ENCODE data around the gene TRPM3. TPM values are rescaled to one million over a fixed set of nuclear protein-coding genes. Genes with fewer than 3 reads are reported as not detected.

Gene TRPM3
- total RNA-seq, 4 donors from 2014 or later, result 2.4 to 11.1 (median 5.6) TPM

DNA sequence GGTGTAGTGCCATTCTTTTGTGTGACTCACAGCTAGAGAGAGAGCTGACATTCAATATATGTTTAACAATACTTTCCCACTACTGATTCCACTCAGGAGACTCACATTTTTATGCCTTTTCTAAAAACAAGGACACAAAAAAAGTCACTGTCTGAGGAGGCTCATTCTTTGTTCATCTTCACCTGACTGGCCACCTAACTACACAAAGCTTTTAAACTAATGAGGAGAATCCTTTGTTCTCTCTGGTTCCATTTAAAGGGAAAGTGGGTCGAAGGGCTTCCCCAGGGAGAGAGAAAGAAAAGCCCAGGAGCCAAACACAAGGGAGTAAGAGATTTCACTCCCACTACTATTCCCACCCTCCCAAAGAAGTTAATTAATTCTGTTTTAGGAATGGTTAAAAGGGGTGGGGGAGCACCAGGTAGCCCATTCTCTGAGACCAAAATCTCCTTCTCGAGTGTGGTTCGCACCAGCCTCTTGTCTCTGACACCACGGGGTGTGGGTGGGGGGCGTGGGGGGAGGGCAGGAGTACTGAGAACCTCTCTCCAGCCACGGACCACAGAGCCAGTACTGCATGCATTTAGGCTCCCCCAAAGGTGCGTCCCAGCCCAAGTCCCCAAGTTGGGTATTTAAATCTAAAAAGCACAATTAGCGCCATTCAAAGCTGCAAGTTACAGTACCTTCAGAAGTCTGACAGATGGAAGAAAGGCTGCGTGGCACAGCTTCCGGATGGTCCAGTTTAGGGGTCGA lies 747 bp downstream of the TRPM3 start:
- H3K27me3 ChIP-seq, result peaks cover 6% of the 10 kb centered on the region
- 15 to 21% methylated on average over 10 to 11 of the region's 11 CpGs for WGBS, 2 donors
- DNase-seq, result no peak
- TF ChIP-seq, protein P1, sequence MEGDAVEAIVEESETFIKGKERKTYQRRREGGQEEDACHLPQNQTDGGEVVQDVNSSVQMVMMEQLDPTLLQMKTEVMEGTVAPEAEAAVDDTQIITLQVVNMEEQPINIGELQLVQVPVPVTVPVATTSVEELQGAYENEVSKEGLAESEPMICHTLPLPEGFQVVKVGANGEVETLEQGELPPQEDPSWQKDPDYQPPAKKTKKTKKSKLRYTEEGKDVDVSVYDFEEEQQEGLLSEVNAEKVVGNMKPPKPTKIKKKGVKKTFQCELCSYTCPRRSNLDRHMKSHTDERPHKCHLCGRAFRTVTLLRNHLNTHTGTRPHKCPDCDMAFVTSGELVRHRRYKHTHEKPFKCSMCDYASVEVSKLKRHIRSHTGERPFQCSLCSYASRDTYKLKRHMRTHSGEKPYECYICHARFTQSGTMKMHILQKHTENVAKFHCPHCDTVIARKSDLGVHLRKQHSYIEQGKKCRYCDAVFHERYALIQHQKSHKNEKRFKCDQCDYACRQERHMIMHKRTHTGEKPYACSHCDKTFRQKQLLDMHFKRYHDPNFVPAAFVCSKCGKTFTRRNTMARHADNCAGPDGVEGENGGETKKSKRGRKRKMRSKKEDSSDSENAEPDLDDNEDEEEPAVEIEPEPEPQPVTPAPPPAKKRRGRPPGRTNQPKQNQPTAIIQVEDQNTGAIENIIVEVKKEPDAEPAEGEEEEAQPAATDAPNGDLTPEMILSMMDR (IDR thresholded peaks at IDR 0.05), result no peak
- no peak for TF ChIP-seq POLR2A (IDR thresholded peaks at IDR 0.05)
- H3K27ac ChIP-seq, result no peak overlapping the region
- no peaks in the 10 kb centered on the region for H3K9me3 ChIP-seq
- H3K4me1 ChIP-seq, result no peaks in the 10 kb centered on the region
- no peaks in the 10 kb centered on the region for H3K36me3 ChIP-seq
- no peak overlapping the region for H3K4me3 ChIP-seq (replicated peaks in 1 of 3)
- intact Hi-C loops (cut with DNase I), result no loop called here

DNA sequence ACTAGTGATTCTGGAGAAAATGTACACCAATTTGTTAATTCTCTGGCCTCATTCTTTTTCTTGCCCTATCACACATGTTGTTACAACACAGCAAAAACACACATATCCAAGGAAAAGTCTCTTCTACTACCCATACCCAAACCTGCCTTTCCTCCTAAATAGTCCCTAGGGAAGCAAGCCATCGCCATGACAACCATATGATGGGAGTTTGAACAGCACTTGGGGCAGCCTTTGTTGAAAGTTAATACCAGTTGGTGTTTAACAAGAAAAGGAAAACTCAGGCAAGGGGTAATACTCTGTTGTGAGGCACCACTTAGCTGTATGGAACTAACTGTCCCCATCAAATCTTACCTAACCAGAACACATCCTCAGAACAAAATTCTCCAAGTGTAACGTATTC lies 1.7 kb downstream of the TRPM3 start:
- H3K36me3 ChIP-seq, result no peaks in the 10 kb centered on the region
- no peaks in the 10 kb centered on the region for H3K9me3 ChIP-seq
- H3K27ac ChIP-seq, result no peak overlapping the region
- peaks cover 6% of the 10 kb centered on the region for H3K27me3 ChIP-seq
- 85 to 90% methylated on average over 2 of the region's 2 CpGs for WGBS, 2 donors
- H3K4me3 ChIP-seq (replicated peaks in 1 of 3), result no peak overlapping the region
- no peak for TF ChIP-seq POLR2A (IDR thresholded peaks at IDR 0.05)
- TF ChIP-seq, protein P1 (IDR thresholded peaks at IDR 0.05), result no peak
- H3K4me1 ChIP-seq, result no peaks in the 10 kb centered on the region
- no peak for DNase-seq
- intact Hi-C loops (cut with DNase I), result no loop called here

DNA sequence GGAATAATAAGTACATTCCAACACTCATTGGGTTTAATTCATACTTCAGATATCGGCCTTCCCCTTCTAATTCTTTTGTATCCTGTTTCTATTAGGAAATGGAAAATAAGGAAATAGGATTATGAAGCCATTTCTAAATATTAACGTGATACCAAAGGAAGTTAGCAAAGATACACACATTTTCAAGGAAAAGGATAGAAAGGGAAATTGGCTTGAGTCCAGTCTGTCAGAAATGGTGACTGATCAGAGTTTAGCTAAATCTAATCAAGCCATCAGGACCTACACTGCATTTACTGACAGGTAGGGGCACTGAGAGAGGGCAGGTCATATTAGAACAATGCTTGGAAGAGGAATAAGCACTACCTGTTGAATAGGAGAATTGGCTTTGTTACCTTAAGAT lies 3.1 kb downstream of the TRPM3 start:
- TF ChIP-seq, protein P1 (IDR thresholded peaks at IDR 0.05), result no peak
- no peak for TF ChIP-seq POLR2A (IDR thresholded peaks at IDR 0.05)
- peaks cover 6% of the 10 kb centered on the region for H3K27me3 ChIP-seq
- no peak for DNase-seq
- 67 to 73% methylated on average over 2 of the region's 2 CpGs for whole genome bisulfite sequencing, 2 donors
- no peaks in the 10 kb centered on the region for H3K36me3 ChIP-seq
- H3K9me3 ChIP-seq, result no peaks in the 10 kb centered on the region
- no peaks in the 10 kb centered on the region for H3K4me1 ChIP-seq
- H3K4me3 ChIP-seq (replicated peaks in 1 of 3), result no peak overlapping the region
- H3K27ac ChIP-seq, result no peak overlapping the region
- intact Hi-C loops (cut with DNase I), result no loop called here

DNA sequence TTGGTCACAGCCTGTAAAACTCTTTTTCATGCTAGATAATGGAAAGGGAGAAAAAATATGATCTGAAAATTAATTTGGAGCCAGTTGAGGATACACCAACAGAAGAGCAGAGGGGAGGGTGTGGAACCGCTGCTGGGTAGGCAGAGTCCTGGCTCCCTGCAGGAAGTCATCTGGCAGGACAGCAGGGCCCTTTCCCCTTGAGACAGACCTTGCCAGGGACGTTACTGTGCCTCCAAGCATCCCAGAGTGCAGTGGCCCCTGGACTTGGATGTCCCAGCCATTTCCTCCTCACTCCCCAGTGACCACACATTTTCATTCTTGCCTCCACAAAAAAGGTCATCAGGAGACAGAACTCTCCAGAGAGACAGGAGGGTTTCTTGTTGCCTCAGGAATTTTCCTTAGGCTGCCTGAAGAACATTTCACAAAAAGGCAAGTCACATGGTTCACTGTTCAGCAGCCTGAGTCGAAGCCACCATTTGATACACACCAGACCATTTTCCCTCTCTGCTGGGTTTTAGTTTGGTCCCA lies 5.9 kb downstream of the TRPM3 start:
- H3K4me3 ChIP-seq (replicated peaks in 1 of 3), result no peak overlapping the region
- no peaks in the 10 kb centered on the region for H3K4me1 ChIP-seq
- intact Hi-C loops (cut with DNase I), result no loop called here
- WGBS, 2 donors, result 56 to 62% methylated on average over 3 of the region's 3 CpGs
- H3K36me3 ChIP-seq, result no peaks in the 10 kb centered on the region
- no peak overlapping the region for H3K27ac ChIP-seq
- no peaks in the 10 kb centered on the region for H3K9me3 ChIP-seq
- TF ChIP-seq POLR2A (IDR thresholded peaks at IDR 0.05), result no peak
- TF ChIP-seq, protein P1 (IDR thresholded peaks at IDR 0.05), result no peak
- DNase-seq, result no peak
- no peaks in the 10 kb centered on the region for H3K27me3 ChIP-seq

DNA sequence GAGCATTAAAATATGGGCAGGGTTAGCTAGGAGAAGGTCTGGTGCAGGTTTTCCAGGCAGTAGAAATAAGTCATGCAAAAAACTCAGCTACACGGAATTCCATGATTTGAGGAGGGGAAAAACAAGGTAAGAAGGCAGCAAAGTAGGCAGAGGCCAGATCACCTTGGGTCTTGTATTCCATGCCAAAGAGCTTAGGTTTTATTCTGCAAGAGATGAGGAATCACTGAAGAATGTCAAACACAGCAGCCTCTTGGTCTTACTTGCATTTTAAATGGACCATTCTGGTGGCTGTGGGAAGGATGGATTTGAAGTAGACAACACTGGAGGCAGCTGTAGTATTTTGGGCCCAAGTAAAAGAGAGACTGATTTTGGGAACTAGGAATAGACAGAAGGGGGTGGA lies 8.6 kb downstream of the TRPM3 start:
- Histone ChIP-seq H3K27me3 (no peaks in the 10 kb centered on the region), H3K9me3 (no peaks in the 10 kb centered on the region), H3K36me3 (no peaks in the 10 kb centered on the region), H3K27ac (no peak overlapping the region), H3K4me3 (replicated peaks in 1 of 3) (no peak overlapping the region), H3K4me1 (no peaks in the 10 kb centered on the region)
- DNase-seq, result no peak
- TF ChIP-seq, protein P1 (IDR thresholded peaks at IDR 0.05), result no peak
- no peak for TF ChIP-seq POLR2A (IDR thresholded peaks at IDR 0.05)
- WGBS, 2 donors, result 74 to 86% methylated on average over 1 of the region's 1 CpG
- intact Hi-C loops (cut with DNase I), result no loop called here
